Ammon's horn (tissue), 1 donor: ENCODE measurements around the gene MBNL1.
"Not testable (repeated sequence)": the region's sequence is repeated elsewhere in the genome, so short reads cannot be mapped to it uniquely, and the experiment has no call there.

Experiments used
- DNase-seq: peaks from one replicate; pipeline ENCODE4 v3.0.0-alpha.2; 2016; ENCODE audit warnings: low spot score

The MBNL1 gene

GRCh38 chr3:152377184-152377570 lies 108.4 kb downstream of the MBNL1 start:
- no peak for DNase-seq

DNA sequence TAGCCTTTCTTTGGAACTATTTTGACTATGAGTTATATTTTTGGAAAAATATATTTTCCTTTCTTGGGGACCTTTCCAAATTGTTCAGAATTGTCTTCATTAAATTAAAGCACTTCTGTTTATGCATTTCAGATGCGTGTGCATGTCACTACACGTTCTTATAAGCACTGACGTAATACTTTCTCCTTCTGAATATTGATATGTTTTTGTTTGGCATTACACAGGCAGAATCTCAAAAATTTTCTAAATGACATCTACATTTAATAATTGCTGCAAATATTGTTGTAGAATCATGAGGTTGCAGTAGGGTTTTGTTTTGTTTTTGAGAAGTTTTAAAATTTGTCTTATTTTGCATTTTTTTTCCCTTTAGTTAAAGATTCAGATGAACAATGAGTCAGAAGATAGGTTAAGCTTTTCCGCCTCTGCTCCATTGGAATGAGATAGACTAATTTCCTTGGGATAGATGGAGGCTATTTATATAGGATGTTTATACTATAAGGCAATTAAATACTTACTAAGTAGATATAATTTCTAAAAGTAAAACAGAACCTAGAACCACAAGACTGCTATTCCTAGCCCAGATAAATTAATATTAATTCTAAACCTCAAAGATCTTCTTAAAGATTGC lies 110.8 kb downstream of the MBNL1 start:
- DNase-seq: no peak

- no peak for DNase-seq
Observed at GRCh38 chr3:152380043-152380442, 111.3 kb downstream of the MBNL1 start.

- DNase-seq: no peak
Observed at GRCh38 chr3:152381881-152382295, 113.2 kb downstream of the MBNL1 start.

DNA sequence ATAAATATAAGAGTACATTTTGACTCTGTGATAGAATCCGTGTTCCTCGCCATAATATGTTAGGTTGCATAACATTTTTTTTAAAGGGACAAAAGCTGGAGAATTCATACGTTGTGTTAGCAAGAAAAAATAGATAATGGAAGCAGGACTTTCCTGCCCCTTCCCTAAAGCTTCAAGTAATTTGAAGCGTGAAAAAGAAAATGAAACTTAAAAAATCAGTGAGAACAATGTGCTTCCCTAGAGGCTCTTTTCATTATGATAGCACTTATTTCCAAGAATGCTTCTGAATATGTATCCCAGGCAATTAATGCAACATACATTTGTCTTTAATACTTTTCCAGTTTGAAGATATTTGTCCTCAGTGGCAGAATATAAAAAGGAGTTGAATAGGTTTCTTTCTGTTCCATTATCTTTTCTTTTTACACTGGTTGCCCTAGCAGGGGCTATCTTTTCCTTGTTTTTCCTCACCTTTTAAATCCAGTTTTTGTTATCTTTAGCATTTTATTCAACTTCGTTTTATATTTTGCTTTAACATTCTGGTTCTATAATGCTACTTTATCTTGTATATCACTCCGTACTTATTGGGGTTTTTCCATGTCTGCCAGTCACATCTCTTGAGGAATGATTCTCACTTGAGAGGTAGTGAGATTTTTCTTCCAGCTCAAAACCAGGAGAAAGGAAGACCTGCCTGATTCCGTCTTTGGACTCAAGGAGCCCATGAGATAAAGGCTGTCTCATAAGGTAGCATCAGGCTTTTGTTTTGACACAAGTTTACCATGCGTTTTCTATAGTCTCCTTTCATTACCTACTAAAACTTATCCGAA lies 113.8 kb downstream of the MBNL1 start:
- DNase-seq: no peak

- DNase-seq: no peak
Observed at GRCh38 chr3:152383136-152383606, 114.4 kb downstream of the MBNL1 start.

DNA sequence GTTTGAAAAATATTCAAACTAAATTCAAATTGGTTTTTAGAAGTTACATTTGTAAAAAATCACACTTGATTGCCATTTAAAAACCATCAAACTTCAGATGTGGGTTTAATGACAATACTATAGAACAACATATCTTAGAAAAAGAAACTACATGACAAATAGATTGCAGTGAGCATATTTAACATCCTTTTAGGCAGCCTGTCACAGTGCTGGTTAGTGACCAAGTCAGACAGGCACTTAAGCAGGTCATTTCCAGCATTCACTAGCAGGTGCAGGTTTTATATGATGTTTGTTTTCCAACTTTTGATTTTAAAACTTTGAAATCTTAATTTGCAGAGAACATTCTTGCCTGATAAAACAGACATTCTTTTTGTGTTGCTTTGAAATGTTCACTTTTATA lies 115.7 kb downstream of the MBNL1 start:
- no peak for DNase-seq

DNA sequence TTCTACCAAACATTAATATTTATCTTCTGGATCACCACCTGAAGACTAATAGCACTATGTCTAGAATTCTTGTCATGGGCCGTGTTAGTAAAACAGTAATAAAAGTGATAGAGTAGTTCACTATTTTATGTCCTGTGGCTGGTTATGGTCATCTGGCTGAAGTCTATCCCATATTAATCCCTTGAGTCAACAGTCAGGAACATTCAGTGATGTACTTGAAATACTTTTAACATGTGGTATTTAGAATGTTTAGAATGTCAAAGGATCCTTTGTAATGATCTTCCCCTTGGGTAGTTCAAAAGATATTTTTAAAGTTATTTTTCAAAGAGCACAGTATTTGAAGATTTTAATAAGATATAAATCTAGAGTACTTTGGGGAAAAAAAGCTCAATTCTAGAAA lies 117.0 kb downstream of the MBNL1 start:
- no peak for DNase-seq

- DNase-seq: no peak
Observed at GRCh38 chr3:152386208-152386607, 117.5 kb downstream of the MBNL1 start.

- DNase-seq: no peak
Observed at GRCh38 chr3:152388631-152389030, 119.9 kb downstream of the MBNL1 start.

DNA sequence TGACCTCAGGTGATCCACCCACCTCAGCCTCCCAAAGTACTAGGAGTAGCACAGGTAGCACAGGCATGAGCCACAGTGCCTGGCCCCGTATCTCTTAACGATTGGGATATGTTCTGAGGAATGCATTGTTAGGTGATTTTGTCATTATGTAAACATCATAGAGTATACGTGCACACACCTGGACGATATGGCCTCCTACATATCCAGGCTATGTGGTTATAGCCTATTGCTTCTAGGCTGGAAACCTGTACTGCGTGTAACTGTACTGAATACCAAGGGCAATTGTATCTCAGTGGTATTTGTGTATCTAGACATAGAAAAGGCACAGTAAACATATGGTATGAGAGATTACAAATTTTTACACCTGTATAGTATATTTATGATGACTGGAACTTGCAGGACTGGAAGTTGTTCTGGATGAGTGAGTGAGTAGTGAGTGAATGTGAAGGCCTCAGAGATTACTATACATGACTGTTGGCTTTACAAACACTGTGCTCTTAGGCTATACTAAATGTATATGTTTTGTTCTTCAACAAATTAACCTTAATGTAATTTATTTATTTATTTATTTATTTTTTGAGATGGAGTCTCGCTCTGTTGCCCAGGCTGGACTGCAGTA lies 120.7 kb downstream of the MBNL1 start:
- no peak for DNase-seq

DNA sequence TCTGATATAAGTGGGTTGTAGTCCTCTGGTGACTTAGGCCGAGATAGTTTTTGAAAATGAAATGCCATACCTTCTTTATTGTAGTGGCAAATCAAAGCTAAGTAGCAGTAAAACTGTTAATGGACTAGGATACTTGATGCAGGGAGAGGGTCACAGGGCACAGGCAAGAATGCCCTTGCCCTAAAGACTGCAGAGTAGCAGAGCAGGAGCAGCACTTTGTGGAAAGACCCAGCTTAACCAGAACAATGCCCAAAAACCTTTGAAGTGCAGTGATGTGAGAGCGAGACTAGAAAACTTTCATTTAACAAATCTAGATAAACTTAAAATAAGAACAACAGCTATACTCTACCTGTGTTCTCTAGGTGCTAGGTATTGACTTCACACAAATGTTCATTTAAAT lies 121.9 kb downstream of the MBNL1 start:
- no peak for DNase-seq

GRCh38 chr3:152391671-152392070 lies 122.9 kb downstream of the MBNL1 start:
- no peak for DNase-seq

- DNase-seq: no peak
Observed at GRCh38 chr3:152392272-152392880, 123.6 kb downstream of the MBNL1 start.

GRCh38 chr3:152394246-152394645 lies 125.5 kb downstream of the MBNL1 start:
- DNase-seq: no peak

GRCh38 chr3:152395764-152396163 lies 127.0 kb downstream of the MBNL1 start:
- no peak for DNase-seq

GRCh38 chr3:152396867-152397266 lies 128.1 kb downstream of the MBNL1 start:
- DNase-seq: no peak

- DNase-seq: not testable (repeated sequence)
Observed at GRCh38 chr3:152397348-152397747, 128.6 kb downstream of the MBNL1 start.

DNA sequence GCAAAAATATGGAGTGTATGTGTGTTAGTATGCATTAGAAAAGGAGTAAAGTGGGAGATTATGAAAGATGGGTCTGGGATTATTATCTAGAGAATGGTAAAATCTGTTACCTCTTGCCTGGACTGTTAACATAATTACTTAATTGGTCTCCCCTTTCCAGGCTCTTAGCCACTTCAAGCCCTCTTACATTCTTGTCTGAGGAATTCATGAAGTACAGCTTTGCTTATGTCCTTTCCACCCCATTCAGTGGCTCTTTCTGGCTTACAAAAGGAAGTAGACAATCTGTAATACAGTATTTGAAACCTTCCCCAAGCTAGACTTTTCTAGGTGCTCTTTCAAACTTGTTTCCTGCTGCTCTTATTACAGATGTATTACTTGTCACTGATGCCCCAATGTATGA lies 129.8 kb downstream of the MBNL1 start:
- DNase-seq: no peak

DNA sequence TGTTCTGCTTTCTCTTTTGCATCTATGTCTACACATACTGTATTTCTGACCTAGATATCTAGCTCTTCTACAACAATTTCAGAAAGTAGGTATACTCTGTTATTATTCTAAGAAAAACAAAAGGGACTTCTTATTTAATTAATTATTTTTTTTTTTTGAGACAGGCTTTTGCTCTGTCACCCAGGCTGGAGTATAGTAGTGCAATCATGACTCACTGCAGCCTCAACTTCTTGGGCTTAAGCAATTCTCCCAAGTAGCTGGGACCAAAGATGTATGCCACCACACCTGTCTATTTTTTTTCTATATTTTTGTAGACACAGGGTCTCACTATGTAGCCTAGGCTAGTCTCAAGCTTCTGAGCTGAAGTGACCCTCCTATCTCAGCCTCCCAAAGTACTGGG lies 130.6 kb downstream of the MBNL1 start:
- no peak for DNase-seq

DNA sequence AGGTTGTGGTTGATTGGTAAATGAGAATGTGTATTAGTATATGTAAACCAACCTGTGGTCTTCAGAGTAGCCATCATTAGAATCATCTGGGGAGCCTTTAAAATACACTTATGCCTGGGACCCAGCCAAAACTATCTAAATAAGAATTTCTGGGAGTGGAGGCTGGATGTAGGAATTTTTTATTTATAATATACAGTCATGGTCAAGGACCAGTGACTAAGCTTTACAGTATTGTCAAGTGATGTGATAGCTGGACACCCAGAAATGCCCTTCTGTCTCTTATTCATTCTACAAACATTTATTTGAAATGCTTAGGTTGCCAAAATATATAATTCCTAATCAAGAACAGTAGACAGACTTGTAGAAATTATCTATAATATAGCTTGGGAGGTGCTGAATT lies 132.2 kb downstream of the MBNL1 start:
- no peak for DNase-seq

DNA sequence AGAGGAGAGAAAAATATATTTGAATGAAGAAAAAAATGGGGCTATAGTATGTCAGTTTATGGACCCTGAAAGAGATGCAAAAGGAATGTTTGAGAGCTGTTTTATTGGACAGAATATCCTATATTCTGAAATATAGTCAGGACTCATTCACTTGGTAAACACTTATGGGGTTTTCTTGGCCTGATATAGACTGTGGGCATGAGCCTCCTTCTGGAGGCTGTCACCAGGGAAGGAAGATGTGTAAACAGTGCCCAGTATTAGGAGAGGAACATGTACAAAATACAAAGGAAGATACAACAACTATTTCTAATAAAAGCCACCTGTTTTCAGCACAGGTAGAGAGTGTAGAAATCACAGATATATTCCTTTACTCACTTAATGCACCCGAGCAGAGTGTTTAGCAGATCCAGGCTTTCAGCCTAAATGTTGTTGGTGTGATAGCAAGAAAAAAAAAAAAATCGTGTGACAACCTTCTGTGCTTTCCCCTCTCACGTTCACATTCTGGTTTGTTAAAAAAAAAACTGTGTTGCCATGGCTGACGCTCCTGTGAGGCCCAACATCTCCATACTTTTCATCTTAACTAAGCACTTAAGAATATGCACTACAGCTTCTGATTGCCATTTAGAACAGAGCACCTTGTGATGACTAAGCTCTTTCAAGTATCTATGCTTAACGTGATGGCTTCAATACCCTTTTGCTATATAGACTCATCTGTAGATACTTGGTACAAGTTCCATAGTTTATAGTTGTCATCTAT lies 134.1 kb downstream of the MBNL1 start:
- DNase-seq: no peak
